Measurements from ENCODE around the gene SASH1.

SASH1 gene

DNA sequence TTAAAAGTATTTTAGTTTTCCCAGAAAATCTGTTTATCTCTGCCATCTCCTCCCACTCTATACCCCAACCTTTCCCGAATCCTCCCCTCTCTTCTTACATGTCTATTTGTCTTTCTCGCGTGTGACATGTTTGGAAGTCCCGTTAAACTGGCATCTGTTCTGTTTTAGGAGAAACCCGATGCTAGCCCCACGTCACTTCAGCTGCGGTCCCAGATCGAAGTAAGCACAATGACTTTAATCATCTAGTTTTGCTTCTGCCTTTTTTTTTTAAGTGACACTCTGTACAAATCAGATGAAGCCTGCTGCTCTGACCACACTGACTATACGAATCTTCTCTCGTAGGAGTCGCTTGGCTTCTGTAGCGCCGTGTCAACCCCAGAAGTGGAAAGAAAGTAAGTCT, 97.4 kb downstream of the SASH1 start:
- no peak for DNase-seq

DNA sequence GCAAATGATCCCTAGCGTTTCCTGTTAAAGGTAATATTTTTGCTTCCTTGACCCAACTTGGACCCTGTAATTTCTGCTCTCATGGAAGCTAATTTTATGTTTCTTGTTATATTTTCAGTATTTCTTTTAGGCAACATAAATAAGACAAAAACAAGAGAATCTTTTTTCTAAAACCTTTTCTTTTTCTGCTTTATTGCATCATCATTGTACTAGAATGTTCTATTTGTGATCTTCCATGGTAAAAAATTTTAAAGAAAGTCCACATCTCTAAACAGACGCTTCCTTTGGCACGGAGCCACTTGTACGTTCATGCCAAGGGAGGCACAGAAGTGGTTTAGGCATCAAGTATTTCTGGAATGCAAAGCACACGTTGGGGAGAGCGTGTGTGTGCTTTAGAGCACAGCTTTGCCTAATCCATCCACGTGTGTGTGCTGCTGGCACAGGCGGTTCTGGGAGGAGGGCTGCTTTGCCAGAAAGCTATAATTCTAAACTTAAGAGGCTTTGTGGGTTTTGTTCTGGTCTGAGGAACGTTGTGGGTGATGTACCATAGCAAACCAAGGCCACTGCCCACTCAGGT, 98.3 kb downstream of the SASH1 start:
- no peak for DNase-seq

DNA sequence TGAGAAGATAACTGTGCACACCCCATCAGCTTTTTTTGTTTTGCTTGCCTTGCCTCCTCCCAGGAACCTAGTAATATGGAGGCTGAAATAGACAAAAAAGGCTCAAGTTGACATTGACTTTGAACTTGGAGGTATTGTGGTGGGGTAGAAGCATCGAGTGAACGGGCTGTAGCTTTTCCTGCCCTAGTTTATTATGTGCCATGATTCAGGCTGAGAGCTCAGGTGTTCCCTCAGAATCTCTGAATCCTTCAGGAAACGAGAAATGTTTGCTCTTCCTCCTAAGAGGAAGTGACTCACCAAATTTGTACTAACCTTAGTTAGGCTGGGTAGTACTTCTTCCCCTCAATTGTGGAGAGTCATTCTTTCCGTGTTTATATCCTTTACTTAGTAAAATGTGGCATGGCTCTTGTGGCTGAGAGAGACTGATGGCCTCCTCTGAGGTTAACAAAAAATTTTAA, 98.8 kb downstream of the SASH1 start:
- no peak for DNase-seq

DNA sequence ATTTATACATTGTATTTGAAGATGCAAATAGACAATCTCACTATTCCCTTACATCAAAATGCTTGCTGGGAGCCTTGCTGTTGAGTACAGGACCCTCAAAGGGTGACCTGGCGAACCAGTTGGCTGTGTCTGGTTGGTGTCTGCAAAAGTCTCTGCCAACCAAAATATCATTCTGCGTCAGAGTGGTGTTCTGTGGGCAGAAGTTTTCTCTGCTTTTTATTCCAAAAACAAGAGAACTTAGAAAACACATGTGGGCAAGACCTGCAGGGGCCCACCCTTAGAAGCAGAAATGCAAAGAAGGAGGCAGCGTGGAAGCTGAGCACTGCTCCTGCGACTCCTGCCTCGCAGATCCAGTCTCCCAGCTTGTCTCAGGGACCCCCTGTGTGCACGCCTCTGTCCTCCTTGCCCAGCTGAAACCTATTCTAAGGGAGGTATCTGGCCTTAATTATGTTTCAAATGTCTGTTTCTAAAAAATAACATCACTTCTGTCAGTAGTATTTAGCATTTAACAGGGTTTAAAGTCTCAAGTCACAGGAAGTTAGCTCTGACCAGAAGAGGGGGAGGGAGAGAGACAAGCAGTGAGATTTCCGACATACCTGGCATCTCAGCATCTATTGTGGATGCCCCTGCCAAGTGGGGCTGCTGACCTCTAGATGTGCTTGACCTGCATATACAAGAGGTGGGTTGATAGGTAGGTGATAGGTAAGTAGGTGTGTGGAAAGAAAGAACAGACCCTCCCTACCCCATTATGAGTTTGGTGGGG, 101.3 kb downstream of the SASH1 start:
- DNase-seq, result no peak

DNA sequence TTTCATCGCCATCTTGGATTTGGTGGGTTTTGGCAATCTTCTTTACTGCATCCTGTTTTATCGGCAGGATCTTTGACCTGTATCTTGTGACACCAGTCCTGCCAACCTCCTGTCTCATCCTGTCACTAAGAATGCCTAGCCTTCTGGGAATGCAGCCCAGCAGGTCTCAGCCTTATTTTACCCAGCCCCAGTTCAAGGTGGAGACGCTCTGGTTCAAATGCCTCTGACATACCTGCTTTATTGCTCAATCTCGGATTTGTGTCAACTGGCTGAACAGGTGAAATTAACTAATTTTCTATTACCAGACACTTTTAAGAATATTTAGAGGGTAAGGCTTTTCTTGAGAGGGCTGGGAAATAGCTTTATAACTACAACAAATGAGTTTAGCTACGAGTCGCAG, 102.5 kb downstream of the SASH1 start:
- no peak for DNase-seq

DNA sequence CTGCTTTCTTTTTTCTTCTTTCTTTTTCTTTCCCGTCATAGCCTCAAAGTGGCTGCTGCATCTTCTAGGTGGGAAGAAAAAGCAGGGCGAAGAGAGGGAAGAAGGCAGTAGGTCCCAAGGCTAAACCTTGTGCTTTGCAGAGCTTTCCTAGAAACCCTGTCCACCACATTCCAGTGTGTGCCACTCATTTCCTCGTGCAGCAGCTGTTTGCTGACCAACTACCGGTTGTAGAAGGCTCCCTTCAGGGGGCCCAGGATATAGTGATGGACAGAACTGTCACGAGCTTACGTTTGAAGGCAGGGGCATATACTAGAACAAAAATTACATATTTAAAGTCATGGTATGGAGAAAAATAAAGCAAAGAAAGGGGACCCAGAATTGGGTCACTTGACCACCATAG, 103.0 kb downstream of the SASH1 start:
- no peak for DNase-seq

DNA sequence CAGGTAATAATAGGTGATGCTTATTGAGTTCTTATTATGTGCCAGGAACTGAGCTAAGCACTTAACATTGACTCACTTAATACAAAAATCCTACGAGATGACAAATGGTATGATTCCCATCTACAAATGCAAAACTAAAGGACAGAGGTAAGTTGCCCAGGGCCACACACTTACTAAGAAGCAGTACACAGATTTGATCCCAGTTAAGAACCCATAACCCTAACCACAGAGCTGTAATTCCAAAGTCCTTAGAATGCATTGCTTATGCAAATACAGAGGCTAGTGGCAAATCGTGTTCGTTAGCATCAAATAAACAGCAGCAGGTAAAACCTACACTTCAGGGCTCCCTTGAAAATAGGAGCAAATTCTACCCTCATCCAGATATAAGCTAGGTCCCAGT, 104.0 kb downstream of the SASH1 start:
- no peak for DNase-seq

DNA sequence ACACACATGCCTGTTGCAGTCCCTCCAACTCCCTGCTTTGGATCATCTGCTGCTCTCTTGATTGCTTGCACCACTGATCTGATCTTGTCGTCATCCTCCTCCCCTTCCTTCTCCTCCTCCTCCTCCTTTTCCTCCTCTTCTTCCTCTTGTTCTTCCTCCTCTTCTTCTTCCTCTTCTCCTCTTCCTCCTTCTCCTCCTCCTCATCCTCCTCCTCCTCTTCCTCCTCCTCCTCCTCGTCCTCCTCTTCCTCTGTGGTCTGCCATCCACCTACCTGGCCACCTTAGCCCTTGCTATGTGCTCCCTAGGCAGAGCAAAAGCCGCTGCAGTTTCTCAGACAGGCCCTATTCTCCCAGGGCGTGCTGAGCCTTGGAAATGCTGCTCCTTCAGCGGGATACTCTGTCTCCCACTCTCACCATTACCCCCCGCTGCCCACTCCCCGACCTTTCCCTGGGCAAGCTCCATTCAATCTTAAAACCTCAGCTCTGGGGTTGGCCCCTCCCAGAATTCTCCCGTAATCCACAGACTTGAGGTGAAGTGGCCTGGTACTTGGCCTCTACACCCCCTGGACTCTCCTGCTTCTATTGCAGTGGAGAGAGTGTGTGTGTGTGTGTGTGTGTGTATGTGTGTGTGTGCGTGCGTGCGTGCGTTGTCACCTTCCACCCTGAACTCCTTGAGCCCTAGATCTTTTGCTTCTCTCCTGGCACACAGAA, 105.0 kb downstream of the SASH1 start:
- no peak for DNase-seq

DNA sequence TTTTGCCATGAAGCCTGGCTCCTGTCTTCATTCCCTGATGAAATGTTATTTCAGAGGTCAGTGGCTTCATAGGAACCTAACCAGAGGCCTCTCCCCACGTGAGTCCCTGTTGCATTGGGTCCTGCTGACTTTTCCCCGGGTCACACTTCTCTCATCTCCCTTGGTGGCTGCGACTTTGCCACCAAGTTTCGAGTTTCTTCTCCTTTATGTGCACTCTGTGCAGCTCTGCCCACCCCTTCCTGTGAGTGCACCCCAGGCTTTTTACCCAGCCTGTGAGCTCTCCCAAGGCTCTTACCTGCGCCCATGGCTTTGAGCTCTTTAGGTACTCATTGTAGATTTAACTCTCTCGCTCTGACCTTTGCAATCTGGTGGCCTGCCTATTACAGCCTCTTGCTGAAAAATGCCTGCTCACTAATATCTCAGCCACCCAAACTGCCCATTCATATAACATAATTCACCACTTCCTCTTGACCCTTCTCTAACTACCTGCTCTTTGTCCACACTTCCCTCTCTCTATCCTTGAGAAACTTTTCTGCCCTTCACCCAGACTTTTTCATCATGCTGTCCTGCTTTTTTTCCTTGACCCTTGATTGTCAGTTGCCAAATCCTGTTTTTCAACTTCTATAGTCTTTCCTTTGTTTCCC, 105.9 kb downstream of the SASH1 start:
- DNase-seq, result no peak

DNA sequence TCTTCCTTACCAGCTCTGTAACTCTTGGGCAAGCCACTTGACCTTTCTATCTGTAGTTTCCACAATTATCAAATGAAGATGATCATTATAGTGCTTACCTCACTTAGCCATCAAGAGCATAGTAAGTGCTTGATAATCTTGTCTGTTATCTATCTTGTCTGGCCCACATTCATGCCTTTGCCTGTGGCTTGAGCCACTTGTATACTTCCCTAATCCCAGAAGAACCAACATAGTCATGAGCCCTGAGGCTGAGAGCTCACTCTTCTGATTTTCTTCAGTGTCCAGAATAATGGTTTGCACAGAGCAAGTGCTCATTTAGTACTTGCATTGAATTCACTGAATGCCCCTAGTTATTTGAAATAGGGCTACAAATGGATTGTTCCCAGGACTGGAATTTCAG, 108.2 kb downstream of the SASH1 start:
- DNase-seq, result no peak

DNA sequence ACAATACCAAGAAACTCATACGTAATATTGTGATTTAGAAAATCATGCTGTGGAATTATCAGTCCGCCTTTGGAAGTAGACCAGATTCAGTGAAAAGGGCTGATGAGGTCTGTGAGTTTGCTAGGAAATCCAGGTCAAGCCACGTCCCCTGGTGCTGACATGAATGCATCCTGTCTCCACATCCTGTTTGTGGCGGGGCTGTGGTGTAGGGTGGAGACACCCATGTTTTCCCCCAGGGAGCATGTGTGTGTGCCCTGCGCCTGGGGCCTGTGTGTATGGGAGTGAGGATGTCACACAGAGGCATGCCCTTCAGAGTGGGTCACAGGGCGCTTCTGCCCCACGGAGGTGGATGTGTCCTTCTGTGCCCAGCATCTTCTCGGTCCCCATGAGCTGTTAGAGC, 109.1 kb downstream of the SASH1 start:
- DNase-seq, result no peak

DNA sequence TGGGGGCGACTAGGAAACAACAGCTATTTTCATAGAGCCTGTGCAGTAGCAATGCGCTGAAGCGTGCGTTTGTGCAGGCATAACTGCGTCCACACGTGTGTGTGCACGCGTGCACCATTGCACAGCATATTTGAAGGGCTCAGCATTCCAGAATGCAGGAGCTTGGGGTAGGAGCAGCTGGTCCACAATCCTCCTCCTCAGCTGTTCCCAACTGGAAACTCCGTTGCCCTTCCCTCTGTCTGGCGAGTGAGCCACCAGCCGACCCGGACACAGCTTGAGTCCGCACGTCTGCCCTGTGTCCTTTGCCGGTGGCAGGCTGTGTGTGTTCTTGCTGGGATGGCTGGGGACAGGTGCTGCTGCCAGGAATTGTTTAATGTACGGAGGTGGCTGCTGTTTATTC, 110.2 kb downstream of the SASH1 start:
- DNase-seq, result no peak

DNA sequence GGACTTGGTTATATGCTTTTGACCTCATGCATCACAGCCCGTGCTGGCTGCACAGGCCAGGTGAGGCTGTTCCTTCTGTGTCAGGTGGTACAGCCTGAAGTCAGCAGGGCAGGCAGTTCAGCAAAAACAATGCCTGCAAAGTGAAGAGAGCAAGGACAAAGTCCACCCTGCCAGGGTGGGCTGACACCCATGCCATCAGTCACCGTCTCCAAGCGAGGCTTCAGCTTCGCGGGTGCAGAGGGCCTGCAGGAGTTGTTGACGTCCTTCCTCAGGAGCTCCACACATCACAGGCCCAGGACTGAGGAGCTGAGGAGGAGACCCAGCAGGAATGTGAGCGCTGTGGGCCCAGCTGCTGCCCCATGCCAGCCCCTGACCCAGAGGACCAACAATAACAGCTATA, 111.3 kb downstream of the SASH1 start:
- no peak for DNase-seq

DNA sequence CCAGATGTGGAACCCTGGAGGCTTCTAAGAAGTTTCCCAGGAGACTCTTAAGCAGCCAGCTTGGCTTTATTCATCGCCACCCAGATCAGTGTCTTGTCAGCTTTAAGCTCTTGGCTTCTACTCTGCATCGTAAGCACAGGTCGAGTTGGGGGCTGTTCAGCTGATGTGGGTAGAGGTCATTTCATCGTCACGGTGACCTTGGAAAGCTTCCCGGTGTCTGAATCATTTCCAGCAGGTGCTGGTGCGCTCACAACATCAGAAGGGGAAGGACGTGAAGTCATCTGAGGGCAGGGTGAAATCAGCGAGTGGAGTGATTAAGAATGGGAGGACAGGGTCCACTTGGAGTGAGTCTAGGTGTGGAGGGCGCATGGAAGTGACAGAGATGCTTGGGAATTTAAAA, 112.6 kb downstream of the SASH1 start:
- DNase-seq, result no peak

DNA sequence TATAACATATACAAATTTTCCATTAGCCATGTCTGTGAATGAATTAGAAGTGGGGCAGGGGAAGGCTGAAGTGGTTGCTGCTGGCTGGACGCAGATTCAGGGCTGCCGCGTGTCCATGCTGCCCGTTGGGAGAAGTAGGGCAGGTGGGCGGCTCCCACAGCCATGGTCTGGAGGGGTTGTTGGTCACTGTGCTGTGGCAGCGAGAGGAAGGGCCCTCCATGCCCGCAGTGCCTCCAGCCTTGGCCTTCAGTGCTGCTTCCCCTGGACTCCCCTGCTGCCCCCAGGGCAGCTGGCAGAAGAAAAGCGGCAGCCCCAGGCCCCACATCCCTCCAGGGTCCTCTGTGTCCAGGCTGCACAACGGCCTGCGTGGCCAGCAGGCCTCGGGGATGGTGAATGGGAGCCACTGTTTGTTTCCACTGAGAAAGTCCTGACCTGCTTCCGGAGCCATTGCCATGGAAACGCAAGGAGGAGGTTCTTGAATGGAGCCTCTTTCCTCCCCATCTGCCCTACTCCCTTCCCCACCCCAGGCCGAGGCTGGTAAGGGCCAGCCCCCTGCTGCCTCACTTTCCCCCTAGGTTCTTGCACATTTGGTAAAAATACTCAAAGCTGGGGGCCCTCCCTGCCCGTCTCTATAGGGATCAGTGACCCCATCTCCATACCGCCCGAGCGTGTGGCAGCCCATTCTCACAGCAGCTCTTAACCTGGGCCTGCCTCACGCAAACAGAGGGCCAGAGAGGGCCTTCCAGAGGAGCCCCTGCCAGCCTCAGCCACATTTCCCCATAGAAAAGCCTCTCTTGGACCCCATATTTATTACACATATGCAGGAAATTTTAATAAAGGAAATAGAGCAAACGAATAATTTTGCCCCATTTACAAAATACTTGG, 113.3 kb downstream of the SASH1 start:
- no peak for DNase-seq

DNA sequence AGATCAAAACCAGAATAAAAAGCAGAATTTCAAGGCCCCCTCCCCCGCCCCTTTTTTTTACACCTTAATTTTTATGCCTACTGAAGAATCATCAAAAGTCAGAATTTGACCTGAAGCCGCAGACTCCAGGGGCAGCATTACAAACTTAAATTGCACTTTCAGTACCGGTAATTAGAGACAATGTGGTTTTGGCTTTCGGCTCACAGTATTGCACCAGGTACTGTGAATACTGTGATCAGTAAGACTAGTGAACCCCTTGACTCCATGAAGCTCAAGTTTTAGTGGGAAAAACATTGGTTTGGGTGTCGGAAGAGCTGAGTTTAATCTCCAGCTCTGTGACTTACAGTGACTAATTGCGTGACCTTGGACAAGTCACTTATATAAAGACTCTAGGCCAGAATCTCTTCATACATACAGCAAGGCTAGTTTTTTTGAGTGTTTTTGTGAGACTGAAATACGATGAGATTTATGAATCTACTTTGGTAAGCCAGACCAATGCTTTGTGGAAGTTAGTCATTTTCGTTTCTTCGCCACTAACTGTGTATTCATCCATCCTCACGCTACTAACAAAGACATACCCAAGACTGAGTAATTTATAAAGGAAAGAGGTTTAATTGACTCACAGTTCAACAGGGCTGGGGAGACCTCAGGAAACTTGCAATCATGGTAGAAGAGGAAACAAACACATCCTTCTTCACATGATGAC, 114.7 kb downstream of the SASH1 start:
- DNase-seq, result no peak

DNA sequence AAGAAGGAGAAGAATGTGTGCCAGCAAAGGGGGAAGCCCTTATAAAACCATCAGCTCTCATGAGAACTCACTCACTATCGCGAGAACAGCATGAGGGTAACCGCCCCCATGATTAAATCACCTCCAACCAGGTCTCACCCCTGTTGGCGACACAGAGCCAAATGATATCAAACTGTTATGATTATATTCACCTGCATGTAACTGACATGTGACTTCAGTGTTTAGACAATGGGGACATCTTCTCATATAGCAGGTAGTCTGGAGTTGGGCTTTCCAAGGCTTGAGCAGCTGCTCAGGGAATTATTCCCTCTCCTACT, 115.2 kb downstream of the SASH1 start:
- no peak for DNase-seq

DNA sequence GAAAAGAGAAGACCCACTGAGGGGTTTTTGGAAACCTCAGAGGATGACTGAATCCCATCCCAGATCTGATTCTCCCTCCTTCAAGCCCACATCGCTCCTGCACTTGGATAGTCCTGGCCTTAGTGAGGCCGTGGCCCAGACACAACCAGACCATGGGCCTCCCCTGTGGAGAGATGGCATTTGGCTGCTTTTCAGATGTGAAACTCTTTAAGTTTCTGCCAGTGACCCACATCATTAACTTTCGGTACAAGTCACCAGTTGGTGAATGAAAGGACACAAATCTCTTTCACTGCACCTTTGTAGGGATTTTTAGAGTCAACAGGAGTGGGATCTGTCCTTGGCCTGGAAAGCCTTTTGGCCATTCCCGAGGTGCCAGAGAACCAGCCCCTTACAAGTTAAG, 116.6 kb downstream of the SASH1 start:
- DNase-seq, result no peak

DNA sequence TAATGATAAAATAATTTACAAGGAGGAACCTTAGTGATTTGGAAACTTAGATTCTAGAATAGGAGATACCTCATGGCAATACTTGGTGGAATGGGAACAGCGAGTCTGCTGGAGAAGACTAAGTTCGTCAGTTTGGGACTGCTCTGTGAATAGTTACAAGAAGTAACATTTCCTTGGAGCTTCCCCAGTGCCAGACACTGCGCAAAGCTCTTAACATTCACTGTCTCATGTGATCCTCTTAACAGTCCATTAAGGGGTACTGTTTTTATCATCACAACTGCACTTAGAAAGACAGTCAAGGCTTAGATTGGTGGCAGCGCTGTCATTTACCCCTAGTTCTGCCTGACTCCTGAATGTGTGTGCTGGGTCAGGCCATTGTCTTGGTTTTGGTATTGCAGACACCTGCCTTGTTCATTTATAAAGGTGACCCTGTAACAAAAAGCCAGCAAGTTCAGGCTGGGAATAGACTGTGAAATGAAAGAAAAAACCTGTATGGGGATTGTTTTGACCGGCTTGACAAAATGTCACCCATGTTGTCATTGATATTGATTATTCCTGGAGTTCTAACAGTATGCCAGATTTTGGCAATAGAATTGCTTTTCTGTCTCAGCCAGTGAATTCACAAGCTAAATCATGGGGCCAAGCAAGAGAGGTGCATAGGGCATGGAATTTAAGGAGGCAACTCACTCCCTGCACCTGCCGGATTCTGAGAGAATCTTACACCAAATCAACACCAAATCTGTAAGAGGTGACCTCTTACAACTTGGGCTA, 118.4 kb downstream of the SASH1 start:
- DNase-seq, result no peak

DNA sequence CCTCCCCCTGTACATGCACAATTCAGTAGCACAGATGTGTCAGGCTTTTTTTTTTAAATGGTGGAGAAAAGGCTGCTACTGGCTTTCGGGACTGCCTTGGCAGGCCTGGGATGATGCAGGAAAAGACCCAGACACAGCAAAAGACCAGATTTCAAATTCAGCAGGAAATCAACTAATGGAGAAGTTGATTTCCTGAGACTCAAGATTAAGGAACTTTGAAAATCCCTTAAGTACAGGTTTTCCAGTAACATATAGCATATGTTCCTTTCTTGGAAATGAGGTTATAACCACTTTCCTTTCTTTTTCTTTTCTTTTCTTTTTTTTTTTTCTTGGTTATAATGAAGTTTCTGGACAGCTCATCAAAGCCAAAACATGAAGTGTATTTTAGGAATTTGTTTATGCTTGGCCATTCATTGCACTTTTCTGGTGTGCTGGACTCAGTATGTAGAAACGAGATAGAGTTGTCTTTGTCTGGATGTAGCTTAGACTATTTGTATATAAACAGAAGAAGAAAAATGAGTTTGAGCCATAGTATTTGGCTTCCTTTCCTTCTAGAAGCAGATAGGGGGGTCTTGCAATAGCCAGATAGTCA, 119.4 kb downstream of the SASH1 start:
- DNase-seq, result no peak

DNA sequence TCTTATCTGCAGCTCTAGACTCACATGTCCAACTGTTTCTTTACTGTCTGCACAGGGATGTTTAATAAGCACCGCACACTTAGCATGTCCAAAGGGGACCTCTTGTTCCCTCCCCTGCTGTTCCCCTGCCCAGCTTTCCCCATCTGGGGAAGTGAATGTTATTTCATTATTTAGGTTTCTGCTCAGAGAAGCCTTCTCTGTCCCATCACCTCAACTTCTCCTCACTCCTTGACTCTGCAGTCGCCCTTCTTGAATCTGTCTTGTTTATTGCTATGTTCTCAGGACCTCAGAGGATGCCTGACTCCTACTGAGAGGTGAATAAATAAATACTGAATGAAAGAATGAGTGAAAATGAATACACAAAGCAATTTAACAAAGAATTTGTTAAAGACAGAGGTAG, 121.0 kb downstream of the SASH1 start:
- no peak for DNase-seq

Measured in NCI-H1694 (cell line).